HG03060 (cell line): ENCODE data around the gene DENND1A.
"Not testable (repeated sequence)": the region's sequence is repeated elsewhere in the genome, so short reads cannot be mapped to it uniquely, and the experiment has no call there.

ENCODE experiments used
- ATAC-seq: cut with Tn5 transposase; IDR thresholded peaks from one replicate; pipeline ENCODE4 v1.9.1; 2021; ENCODE audit warnings: low read depth, moderate number of reproducible peaks; ENCODE audit not compliant: unreplicated experiment

Gene DENND1A

GRCh38 chr9:123828449-123828848 lies 101.5 kb downstream of the DENND1A start:
- no peak for ATAC-seq

- ATAC-seq = no peak
These were observed 104.4 kb downstream of the DENND1A start for GRCh38 chr9:123825342-123826060.

GRCh38 chr9:123823194-123823947 lies 106.6 kb downstream of the DENND1A start:
- no peak for ATAC-seq

- no peak for ATAC-seq
These were observed 108.3 kb downstream of the DENND1A start for GRCh38 chr9:123821619-123822018.

- ATAC-seq = no peak
These were observed 109.8 kb downstream of the DENND1A start for GRCh38 chr9:123820139-123820538.

GRCh38 chr9:123816817-123817472 lies 113.0 kb downstream of the DENND1A start:
- no peak for ATAC-seq

- ATAC-seq = not testable (repeated sequence)
These were observed 114.1 kb downstream of the DENND1A start for GRCh38 chr9:123815856-123816255.

- ATAC-seq = no peak
These were observed 115.4 kb downstream of the DENND1A start for GRCh38 chr9:123814496-123814895.

GRCh38 chr9:123812984-123813383 lies 116.9 kb downstream of the DENND1A start:
- no peak for ATAC-seq

GRCh38 chr9:123807251-123807650 lies 122.7 kb downstream of the DENND1A start:
- no peak for ATAC-seq

- ATAC-seq = no peak
These were observed 123.1 kb downstream of the DENND1A start for GRCh38 chr9:123806829-123807228.

- no peak for ATAC-seq
These were observed 131.7 kb downstream of the DENND1A start for GRCh38 chr9:123798195-123798594.

- no peak for ATAC-seq
These were observed 133.1 kb downstream of the DENND1A start for GRCh38 chr9:123796618-123797484.

- no peak for ATAC-seq
These were observed 133.8 kb downstream of the DENND1A start for GRCh38 chr9:123796094-123796493.

- ATAC-seq = no peak
These were observed 134.6 kb downstream of the DENND1A start for GRCh38 chr9:123795336-123795735.

GRCh38 chr9:123792501-123792900 lies 137.4 kb downstream of the DENND1A start:
- no peak for ATAC-seq

- no peak for ATAC-seq
These were observed 140.2 kb downstream of the DENND1A start for GRCh38 chr9:123789554-123790292.

- ATAC-seq = no peak
These were observed 142.5 kb downstream of the DENND1A start for GRCh38 chr9:123787416-123787815.

GRCh38 chr9:123784518-123784917 lies 145.4 kb downstream of the DENND1A start:
- ATAC-seq = no peak
